H1 (cell line): ENCODE data around the gene C1GALT1. TPM values are rescaled to one million over a fixed set of nuclear protein-coding genes. Genes with fewer than 3 reads are reported as not detected.

ENCODE experiments used
- BACH1 ChIP-seq: IDR thresholded peaks from 2 replicates; pipeline ENCODE4 v1.6.1; 2012; ENCODE audit warnings: low read length, improper control_type of control experiment
- GTF2F1 ChIP-seq: IDR thresholded peaks from 2 replicates; pipeline ENCODE4 v1.6.1; 2012; ENCODE audit warnings: low read depth, low read length, improper control_type of control experiment, borderline replicate concordance
- PHF8 ChIP-seq: fragments of 200-600 bp; sonication (generic); conservative IDR thresholded peaks from 2 replicates; pipeline ENCODE4 v1.7.1; 2012; ENCODE audit warnings: low read depth, mild to moderate bottlenecking, inconsistent platforms, low read length, moderate library complexity
- TBP ChIP-seq: IDR thresholded peaks from 2 replicates; pipeline ENCODE4 v1.6.1; 2011; ENCODE audit warnings: low read depth, low read length, improper control_type of control experiment
- polyA plus RNA-seq, 7 experiments: library from polyadenylated mRNA; depleted of rRNA in 3 of 7; stranded (reverse) in 5 of 7; unstranded in 2 of 7; fragments of >200 nt in 5 of 7; fragments of 200-250 nt in 2 of 7; gene quantifications; 1 replicate in 5 of 7; 2 replicates in 1 of 7; 4 replicates in 1 of 7; pipeline versions ENCODE4 v1.2.1 to v1.2.3, GENCODE V29; 2011 to 2013; ENCODE audit warnings: missing spikeins in 2 of 7, mixed read lengths in 2 of 7
- total RNA-seq: library from RNA; stranded (reverse); fragmentation: NEBNext Ultra II Directional; extraction: Animal tissue kit (Norgen Biotek cat#: 25700); gene quantifications from 2 replicates; pipeline ENCODE4 v1.2.1, GENCODE V29; 2021
- TF ChIP-seq, protein P1 (sequence below): IDR thresholded peaks from 2 replicates; pipeline ENCODE4 v1.6.1; 2011; ENCODE audit warnings: low read depth, mild to moderate bottlenecking, low read length; ENCODE audit not compliant: insufficient read depth
- TF ChIP-seq, protein P2 (sequence below): IDR thresholded peaks from 2 replicates; pipeline ENCODE4 v1.6.1; 2011; ENCODE audit warnings: low read length, improper control_type of control experiment
- TF ChIP-seq, protein P3 (sequence below): fragments of 300-600 bp; sonication (generic); IDR thresholded peaks from 2 replicates; pipeline ENCODE4 v1.7.1; 2012; ENCODE audit warnings: low read length, moderate library complexity, mild to moderate bottlenecking, inconsistent platforms; ENCODE audit not compliant: insufficient replicate concordance

C1GALT1 gene
- total and polyA plus RNA-seq, 2 of the 8 experiments (the other 6 are each of a cell fraction or from before 2014, with no cell fraction given), result 18.7 to 94.2 TPM

DNA sequence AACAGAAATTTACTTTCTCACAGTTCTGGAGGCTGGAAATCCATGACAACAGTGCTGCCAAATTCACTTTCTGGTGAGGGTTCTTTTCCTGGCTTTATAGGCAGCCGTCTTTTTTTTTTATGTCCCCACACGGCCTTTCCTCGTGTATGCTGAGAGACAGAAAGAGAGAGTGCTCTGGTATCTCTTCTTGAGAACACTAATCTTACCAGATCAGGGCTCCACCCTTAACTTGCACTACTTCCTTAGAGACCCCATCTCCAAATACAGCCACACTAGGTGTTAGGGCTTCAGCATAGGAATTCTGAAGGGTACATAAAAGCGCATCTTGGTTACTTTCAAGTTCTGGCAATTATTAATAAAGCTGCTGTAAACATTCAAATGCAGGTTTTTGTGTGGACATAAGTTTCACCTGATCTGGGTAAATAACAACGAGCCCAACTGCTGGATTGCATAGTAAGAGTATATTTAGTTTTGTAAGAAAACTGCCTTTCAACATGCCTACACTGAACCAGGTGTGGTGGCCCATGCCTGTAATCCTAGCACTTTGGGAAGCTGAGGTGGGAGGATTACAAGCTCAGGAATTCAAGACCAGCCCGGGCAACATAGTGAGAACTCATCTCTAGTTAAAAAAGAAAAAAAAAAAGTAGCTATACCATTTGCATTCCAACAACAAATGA is 8.2 kb upstream of the C1GALT1 start (continued):
- TF ChIP-seq, protein P1, sequence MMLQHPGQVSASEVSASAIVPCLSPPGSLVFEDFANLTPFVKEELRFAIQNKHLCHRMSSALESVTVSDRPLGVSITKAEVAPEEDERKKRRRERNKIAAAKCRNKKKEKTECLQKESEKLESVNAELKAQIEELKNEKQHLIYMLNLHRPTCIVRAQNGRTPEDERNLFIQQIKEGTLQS, result no peak
- TF ChIP-seq PHF8 (no peak), GTF2F1 (no peak), TBP (no peak), BACH1 (no peak)
- TF ChIP-seq, protein P2, sequence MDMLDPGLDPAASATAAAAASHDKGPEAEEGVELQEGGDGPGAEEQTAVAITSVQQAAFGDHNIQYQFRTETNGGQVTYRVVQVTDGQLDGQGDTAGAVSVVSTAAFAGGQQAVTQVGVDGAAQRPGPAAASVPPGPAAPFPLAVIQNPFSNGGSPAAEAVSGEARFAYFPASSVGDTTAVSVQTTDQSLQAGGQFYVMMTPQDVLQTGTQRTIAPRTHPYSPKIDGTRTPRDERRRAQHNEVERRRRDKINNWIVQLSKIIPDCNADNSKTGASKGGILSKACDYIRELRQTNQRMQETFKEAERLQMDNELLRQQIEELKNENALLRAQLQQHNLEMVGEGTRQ, result no peak
- TF ChIP-seq, protein P3, sequence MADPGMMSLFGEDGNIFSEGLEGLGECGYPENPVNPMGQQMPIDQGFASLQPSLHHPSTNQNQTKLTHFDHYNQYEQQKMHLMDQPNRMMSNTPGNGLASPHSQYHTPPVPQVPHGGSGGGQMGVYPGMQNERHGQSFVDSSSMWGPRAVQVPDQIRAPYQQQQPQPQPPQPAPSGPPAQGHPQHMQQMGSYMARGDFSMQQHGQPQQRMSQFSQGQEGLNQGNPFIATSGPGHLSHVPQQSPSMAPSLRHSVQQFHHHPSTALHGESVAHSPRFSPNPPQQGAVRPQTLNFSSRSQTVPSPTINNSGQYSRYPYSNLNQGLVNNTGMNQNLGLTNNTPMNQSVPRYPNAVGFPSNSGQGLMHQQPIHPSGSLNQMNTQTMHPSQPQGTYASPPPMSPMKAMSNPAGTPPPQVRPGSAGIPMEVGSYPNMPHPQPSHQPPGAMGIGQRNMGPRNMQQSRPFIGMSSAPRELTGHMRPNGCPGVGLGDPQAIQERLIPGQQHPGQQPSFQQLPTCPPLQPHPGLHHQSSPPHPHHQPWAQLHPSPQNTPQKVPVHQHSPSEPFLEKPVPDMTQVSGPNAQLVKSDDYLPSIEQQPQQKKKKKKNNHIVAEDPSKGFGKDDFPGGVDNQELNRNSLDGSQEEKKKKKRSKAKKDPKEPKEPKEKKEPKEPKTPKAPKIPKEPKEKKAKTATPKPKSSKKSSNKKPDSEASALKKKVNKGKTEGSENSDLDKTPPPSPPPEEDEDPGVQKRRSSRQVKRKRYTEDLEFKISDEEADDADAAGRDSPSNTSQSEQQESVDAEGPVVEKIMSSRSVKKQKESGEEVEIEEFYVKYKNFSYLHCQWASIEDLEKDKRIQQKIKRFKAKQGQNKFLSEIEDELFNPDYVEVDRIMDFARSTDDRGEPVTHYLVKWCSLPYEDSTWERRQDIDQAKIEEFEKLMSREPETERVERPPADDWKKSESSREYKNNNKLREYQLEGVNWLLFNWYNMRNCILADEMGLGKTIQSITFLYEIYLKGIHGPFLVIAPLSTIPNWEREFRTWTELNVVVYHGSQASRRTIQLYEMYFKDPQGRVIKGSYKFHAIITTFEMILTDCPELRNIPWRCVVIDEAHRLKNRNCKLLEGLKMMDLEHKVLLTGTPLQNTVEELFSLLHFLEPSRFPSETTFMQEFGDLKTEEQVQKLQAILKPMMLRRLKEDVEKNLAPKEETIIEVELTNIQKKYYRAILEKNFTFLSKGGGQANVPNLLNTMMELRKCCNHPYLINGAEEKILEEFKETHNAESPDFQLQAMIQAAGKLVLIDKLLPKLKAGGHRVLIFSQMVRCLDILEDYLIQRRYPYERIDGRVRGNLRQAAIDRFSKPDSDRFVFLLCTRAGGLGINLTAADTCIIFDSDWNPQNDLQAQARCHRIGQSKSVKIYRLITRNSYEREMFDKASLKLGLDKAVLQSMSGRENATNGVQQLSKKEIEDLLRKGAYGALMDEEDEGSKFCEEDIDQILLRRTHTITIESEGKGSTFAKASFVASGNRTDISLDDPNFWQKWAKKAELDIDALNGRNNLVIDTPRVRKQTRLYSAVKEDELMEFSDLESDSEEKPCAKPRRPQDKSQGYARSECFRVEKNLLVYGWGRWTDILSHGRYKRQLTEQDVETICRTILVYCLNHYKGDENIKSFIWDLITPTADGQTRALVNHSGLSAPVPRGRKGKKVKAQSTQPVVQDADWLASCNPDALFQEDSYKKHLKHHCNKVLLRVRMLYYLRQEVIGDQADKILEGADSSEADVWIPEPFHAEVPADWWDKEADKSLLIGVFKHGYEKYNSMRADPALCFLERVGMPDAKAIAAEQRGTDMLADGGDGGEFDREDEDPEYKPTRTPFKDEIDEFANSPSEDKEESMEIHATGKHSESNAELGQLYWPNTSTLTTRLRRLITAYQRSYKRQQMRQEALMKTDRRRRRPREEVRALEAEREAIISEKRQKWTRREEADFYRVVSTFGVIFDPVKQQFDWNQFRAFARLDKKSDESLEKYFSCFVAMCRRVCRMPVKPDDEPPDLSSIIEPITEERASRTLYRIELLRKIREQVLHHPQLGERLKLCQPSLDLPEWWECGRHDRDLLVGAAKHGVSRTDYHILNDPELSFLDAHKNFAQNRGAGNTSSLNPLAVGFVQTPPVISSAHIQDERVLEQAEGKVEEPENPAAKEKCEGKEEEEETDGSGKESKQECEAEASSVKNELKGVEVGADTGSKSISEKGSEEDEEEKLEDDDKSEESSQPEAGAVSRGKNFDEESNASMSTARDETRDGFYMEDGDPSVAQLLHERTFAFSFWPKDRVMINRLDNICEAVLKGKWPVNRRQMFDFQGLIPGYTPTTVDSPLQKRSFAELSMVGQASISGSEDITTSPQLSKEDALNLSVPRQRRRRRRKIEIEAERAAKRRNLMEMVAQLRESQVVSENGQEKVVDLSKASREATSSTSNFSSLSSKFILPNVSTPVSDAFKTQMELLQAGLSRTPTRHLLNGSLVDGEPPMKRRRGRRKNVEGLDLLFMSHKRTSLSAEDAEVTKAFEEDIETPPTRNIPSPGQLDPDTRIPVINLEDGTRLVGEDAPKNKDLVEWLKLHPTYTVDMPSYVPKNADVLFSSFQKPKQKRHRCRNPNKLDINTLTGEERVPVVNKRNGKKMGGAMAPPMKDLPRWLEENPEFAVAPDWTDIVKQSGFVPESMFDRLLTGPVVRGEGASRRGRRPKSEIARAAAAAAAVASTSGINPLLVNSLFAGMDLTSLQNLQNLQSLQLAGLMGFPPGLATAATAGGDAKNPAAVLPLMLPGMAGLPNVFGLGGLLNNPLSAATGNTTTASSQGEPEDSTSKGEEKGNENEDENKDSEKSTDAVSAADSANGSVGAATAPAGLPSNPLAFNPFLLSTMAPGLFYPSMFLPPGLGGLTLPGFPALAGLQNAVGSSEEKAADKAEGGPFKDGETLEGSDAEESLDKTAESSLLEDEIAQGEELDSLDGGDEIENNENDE, result no peak
